ENCODE results near the gene C4orf50.
"Not testable (repeated sequence)": the region's sequence is repeated elsewhere in the genome, so short reads cannot be mapped to it uniquely, and the experiment has no call there.

C4orf50 gene

GRCh38 chr4:5993876-5994811, 24.1 kb downstream of the C4orf50 start:
- no peak overlapping the region for H2BK12ac ChIP-seq (ENCODE audit: low read length)
- H4K12ac ChIP-seq (ENCODE audit: low read depth, low read length), result no peak overlapping the region
- H3K79me2 ChIP-seq (ENCODE audit: control insufficient read depth, insufficient read depth, low read length, poor library complexity), result no peaks in the 10 kb centered on the region
- H2BK5ac ChIP-seq (ENCODE audit: low read depth, low read length, poor library complexity), result no peak overlapping the region
- no peak overlapping the region for H2AFZ ChIP-seq (ENCODE audit: insufficient read depth, low read length, poor library complexity)
- H4K8ac ChIP-seq (ENCODE audit: low read depth, low read length), result no peak overlapping the region
- H3K36me3 ChIP-seq (ENCODE audit: control insufficient read depth in 1 of 2, insufficient read depth in 2 of 2, low read length in 2 of 2), result no peaks in the 10 kb centered on the region
- H3K4ac ChIP-seq (ENCODE audit: low read depth, low read length), result no peak overlapping the region
- H3K4me3 ChIP-seq (ENCODE audit: low read depth, low read length), result no peak overlapping the region
- no peak overlapping the region for H3K27ac ChIP-seq (ENCODE audit: low read depth, low read length)
- H3K18ac ChIP-seq (ENCODE audit: low read length), result no peak overlapping the region
- H3K27me3 ChIP-seq (ENCODE audit: insufficient read depth, low read length), result no peaks in the 10 kb centered on the region
- H2BK120ac ChIP-seq (ENCODE audit: insufficient read depth, low read length, poor library complexity), result no peak overlapping the region
- no peaks in the 10 kb centered on the region for H3K4me1 ChIP-seq (ENCODE audit: control insufficient read depth in 1 of 2, insufficient read depth in 2 of 2, low read length in 2 of 2)
- H3K4me2 ChIP-seq (ENCODE audit: low read length), result no peak overlapping the region
- no peak overlapping the region for H4K91ac ChIP-seq (ENCODE audit: low read depth, low read length)
- no peak overlapping the region for H3K14ac ChIP-seq (ENCODE audit: low read length)
- no peaks in the 10 kb centered on the region for H3K79me1 ChIP-seq (ENCODE audit: low read length)
- WGBS (ENCODE audit: extremely low coverage, insufficient coverage, insufficient read length), result no CpG with 5 or more reads among the region's 23 CpGs
- H3K9ac ChIP-seq (ENCODE audit: low read length), result no peak overlapping the region
- DNase-seq, result no peak
- no peak overlapping the region for H2AK5ac ChIP-seq (ENCODE audit: low read length)
- no peak overlapping the region for H3K23ac ChIP-seq (ENCODE audit: low read length)
- peaks cover 3% of the 10 kb centered on the region for H3K9me3 ChIP-seq (ENCODE audit: insufficient read depth, low read depth, low read length)

DNA sequence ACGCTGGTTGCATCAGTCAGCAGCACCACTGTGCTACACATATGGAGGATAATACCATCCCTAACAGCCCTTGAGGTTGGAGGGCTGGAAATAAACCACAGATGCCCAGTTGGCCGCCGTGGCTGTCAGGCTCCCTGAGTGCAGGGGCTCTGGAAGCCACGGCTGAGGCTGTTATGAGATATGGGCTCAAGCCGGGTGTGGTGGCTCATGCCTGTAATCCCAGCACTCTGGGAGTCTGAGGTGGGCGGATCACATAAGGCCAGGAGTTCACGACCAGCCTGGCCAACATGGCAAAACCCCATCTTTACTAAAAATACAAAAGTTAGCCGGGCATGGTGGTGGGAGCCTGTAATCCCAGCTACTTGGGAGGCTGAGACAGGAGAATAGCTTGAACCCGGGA, 24.9 kb downstream of the C4orf50 start:
- not testable (repeated sequence) for H3K23ac ChIP-seq (ENCODE audit: low read length); H2AK5ac ChIP-seq (ENCODE audit: low read length); H3K9me3 ChIP-seq (ENCODE audit: insufficient read depth, low read depth, low read length); H2AFZ ChIP-seq (ENCODE audit: insufficient read depth, low read length, poor library complexity); H3K36me3 ChIP-seq (ENCODE audit: control insufficient read depth in 1 of 2, insufficient read depth in 2 of 2, low read length in 2 of 2); H3K79me1 ChIP-seq (ENCODE audit: low read length); H3K27ac ChIP-seq (ENCODE audit: low read depth, low read length); H4K91ac ChIP-seq (ENCODE audit: low read depth, low read length); H3K4me1 ChIP-seq (ENCODE audit: control insufficient read depth in 1 of 2, insufficient read depth in 2 of 2, low read length in 2 of 2); H2BK12ac ChIP-seq (ENCODE audit: low read length); H3K18ac ChIP-seq (ENCODE audit: low read length); H3K4ac ChIP-seq (ENCODE audit: low read depth, low read length); H3K79me2 ChIP-seq (ENCODE audit: control insufficient read depth, insufficient read depth, low read length, poor library complexity); H4K8ac ChIP-seq (ENCODE audit: low read depth, low read length); H3K9ac ChIP-seq (ENCODE audit: low read length); H3K14ac ChIP-seq (ENCODE audit: low read length); H2BK120ac ChIP-seq (ENCODE audit: insufficient read depth, low read length, poor library complexity); H3K4me3 ChIP-seq (ENCODE audit: low read depth, low read length); H2BK5ac ChIP-seq (ENCODE audit: low read depth, low read length, poor library complexity); H3K27me3 ChIP-seq (ENCODE audit: insufficient read depth, low read length); H4K12ac ChIP-seq (ENCODE audit: low read depth, low read length); DNase-seq; H3K4me2 ChIP-seq (ENCODE audit: low read length)
- WGBS (ENCODE audit: extremely low coverage, insufficient coverage, insufficient read length), result no CpG with 5 or more reads among the region's 9 CpGs

GRCh38 chr4:5992828-5993321, 25.4 kb downstream of the C4orf50 start:
- Histone ChIP-seq H3K4me1 (ENCODE audit: control insufficient read depth in 1 of 2, insufficient read depth in 2 of 2, low read length in 2 of 2) (peaks cover 0 to 2% of the 10 kb centered on the region in 2 experiments), H3K23ac (ENCODE audit: low read length) (no peak overlapping the region), H3K27me3 (ENCODE audit: insufficient read depth, low read length) (no peaks in the 10 kb centered on the region), H3K79me2 (ENCODE audit: control insufficient read depth, insufficient read depth, low read length, poor library complexity) (no peaks in the 10 kb centered on the region), H4K12ac (ENCODE audit: low read depth, low read length) (no peak overlapping the region), H4K91ac (ENCODE audit: low read depth, low read length) (no peak overlapping the region), H3K9ac (ENCODE audit: low read length) (no peak overlapping the region), H2BK5ac (ENCODE audit: low read depth, low read length, poor library complexity) (no peak overlapping the region), H4K8ac (ENCODE audit: low read depth, low read length) (no peak overlapping the region), H3K79me1 (ENCODE audit: low read length) (no peaks in the 10 kb centered on the region), H3K27ac (ENCODE audit: low read depth, low read length) (no peak overlapping the region), H3K4me2 (ENCODE audit: low read length) (no peak overlapping the region), H2BK120ac (ENCODE audit: insufficient read depth, low read length, poor library complexity) (no peak overlapping the region), H3K4me3 (ENCODE audit: low read depth, low read length) (no peak overlapping the region), H3K4ac (ENCODE audit: low read depth, low read length) (no peak overlapping the region), H3K9me3 (ENCODE audit: insufficient read depth, low read depth, low read length) (peaks cover 3% of the 10 kb centered on the region), H2AK5ac (ENCODE audit: low read length) (no peak overlapping the region), H3K36me3 (ENCODE audit: control insufficient read depth in 1 of 2, insufficient read depth in 2 of 2, low read length in 2 of 2) (no peaks in the 10 kb centered on the region), H2AFZ (ENCODE audit: insufficient read depth, low read length, poor library complexity) (no peak overlapping the region), H3K18ac (ENCODE audit: low read length) (no peak overlapping the region), H2BK12ac (ENCODE audit: low read length) (no peak overlapping the region), H3K14ac (ENCODE audit: low read length) (no peak overlapping the region)
- no CpG with 5 or more reads among the region's 11 CpGs for WGBS (ENCODE audit: extremely low coverage, insufficient coverage, insufficient read length)
- DNase-seq, result no peak

GRCh38 chr4:5992171-5992827, 25.9 kb downstream of the C4orf50 start:
- no peak overlapping the region for H4K8ac ChIP-seq (ENCODE audit: low read depth, low read length)

More at GRCh38 chr4:5992171-5992827, 25.9 kb downstream of the C4orf50 start:
- Histone ChIP-seq H3K18ac (ENCODE audit: low read length) (no peak overlapping the region), H2AK5ac (ENCODE audit: low read length) (no peak overlapping the region), H3K4me1 (ENCODE audit: control insufficient read depth in 1 of 2, insufficient read depth in 2 of 2, low read length in 2 of 2) (peaks cover 0 to 2% of the 10 kb centered on the region in 2 experiments), H3K23ac (ENCODE audit: low read length) (no peak overlapping the region), H3K4me2 (ENCODE audit: low read length) (no peak overlapping the region), H2BK120ac (ENCODE audit: insufficient read depth, low read length, poor library complexity) (no peak overlapping the region), H2AFZ (ENCODE audit: insufficient read depth, low read length, poor library complexity) (no peak overlapping the region), H3K4me3 (ENCODE audit: low read depth, low read length) (no peak overlapping the region), H2BK12ac (ENCODE audit: low read length) (no peak overlapping the region), H3K27me3 (ENCODE audit: insufficient read depth, low read length) (no peaks in the 10 kb centered on the region), H4K91ac (ENCODE audit: low read depth, low read length) (no peak overlapping the region), H3K9me3 (ENCODE audit: insufficient read depth, low read depth, low read length) (peaks cover 3% of the 10 kb centered on the region), H3K79me1 (ENCODE audit: low read length) (no peaks in the 10 kb centered on the region), H3K14ac (ENCODE audit: low read length) (no peak overlapping the region), H3K27ac (ENCODE audit: low read depth, low read length) (no peak overlapping the region), H3K4ac (ENCODE audit: low read depth, low read length) (no peak overlapping the region), H3K9ac (ENCODE audit: low read length) (no peak overlapping the region), H3K36me3 (ENCODE audit: control insufficient read depth in 1 of 2, insufficient read depth in 2 of 2, low read length in 2 of 2) (no peaks in the 10 kb centered on the region), H4K12ac (ENCODE audit: low read depth, low read length) (no peak overlapping the region), H3K79me2 (ENCODE audit: control insufficient read depth, insufficient read depth, low read length, poor library complexity) (no peaks in the 10 kb centered on the region), H2BK5ac (ENCODE audit: low read depth, low read length, poor library complexity) (no peak overlapping the region)
- WGBS (ENCODE audit: extremely low coverage, insufficient coverage, insufficient read length), result no CpG with 5 or more reads among the region's 17 CpGs
- DNase-seq, result no peak
